Activated CD8-positive, alpha-beta memory T cell treated with anti-CD3 and anti-CD28 coated beads, Interleukin-2, amount 50 U/mL, for 24 hours (primary cell): ENCODE measurements around the gene ZNF727.
"Not testable (repeated sequence)": the region's sequence is repeated elsewhere in the genome, so short reads cannot be mapped to it uniquely, and the experiment has no call there.

Source experiments
- DNase-seq: peaks from one replicate; pipeline ENCODE4 v3.0.0-alpha.2; 2020; ENCODE audit errors: extremely low read depth

The ZNF727 gene

DNA sequence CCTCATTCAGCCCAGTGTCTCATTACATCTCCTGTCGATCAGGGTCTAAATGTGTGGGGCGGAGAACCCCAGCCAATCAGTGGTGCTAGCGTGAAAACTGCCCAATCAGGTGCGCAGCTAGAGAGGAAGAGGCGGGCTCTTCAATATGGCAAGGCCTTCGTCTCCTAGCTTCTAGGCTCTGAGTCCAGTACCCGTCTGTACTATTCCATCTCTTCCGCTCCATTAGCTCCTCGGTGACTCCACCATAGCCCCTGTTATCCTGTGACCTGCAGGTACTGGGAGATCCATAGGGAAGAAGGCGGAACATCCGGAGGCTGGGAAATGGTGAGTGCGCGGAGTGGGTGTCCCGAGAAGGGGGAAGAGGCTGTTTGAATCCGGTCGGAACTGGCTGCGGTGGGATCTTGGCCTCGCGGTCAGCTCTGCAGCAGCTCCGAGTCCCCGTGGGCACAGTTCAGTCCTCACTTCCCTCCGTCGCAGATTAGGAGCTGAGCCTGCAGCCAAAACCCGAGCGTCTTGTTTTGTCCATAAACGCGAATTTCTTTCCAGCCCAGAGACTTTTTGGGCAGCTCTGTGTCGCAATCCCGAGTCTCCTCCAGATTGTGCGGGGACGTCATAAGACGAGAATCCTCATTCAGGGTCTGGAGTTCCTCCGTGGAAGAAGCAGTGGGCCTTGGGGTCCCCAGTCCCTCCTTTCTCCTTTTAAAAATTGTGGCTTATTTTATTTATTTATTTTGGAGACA is at the start of gene ZNF727:
Gene ZNF727 (plus strand): TSS at position 134 of the 740 bp plus-strand sequence. CDS start 188 bp downstream, at position 322.
- DNase-seq, result no peak

DNA sequence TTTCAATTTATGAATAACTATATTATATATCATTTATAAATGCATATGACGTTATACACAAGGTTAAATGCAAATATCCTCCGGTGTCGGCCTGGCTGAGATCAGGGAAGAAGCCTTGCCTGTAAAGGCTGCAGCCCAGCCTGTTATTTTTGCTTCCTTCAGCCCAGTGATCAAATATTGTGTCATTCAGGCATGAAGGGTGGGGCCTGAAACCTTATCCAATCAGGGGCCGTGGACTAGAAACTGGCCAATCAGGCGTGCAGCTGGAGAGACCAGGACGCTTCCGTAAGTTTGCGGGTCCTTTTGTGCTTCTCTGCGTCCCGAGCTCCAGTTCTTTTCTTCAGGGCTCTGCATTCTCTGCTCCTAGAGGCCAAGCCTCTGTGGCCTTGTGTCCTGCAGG is 46.7 kb upstream of the ZNF727 start, which contains the start of gene ZNF722:
Gene ZNF722 (plus strand): TSS at position 301 of the 400 bp plus-strand sequence. CDS start 113 bp downstream, outside the sequence.
- DNase-seq, result no peak

DNA sequence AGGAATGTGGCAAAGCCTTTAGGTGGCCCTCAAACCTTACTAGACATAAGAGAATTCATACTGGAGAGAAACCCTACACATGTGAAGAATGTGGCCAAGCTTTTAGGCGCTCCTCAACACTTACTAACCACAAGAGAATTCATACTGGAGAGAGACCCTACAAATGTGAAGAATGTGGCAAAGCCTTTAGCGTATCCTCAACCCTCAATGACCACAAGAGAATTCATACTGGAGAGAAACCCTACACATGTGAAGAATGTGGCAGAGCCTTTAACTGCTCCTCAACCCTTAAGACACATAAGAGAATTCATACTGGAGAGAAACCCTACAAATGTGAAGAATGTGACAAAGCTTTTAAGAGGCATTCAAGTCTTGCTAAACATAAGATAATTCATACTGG is 29.7 kb upstream of the ZNF727 start:
- not testable (repeated sequence) for DNase-seq

DNA sequence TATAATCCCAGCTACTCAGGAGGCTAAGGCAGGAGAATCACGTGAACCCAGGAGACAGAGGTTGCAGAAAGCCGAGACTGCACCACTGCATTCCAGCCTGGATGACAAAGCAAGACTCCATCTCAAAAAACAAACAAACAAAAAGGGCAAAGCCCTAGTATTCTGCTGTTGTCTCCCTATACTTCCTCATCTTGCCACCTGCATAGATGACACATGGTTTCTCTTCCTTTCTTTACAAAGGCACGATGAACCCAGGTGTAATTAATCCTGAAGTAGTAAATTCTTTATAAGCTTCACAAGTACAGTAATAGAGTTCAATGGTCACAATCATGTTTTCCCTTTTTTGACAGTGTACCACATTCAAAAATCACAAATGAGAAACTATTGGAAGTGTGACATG is 9.8 kb upstream of the ZNF727 start:
- no peak for DNase-seq

DNA sequence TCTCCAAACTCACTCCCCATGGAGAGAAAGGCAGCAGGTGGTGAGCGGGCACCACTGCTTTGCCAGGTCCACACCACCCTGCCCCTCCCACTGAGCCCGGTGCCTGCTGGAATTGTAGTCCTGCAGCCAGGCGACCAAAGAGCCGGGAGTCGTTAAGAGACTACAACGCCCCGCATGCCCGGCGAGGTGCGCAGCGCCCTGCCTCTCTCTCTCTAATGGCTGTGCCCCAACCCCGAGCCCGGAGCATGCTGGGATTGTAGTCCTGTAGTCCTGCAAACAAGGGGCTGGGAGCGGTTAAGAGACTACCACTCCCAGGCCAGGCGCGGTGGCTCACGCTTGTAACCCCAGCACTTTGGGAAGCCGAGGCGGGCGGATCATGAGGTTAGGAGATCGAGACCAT is 8.1 kb upstream of the ZNF727 start:
- DNase-seq, result no peak

DNA sequence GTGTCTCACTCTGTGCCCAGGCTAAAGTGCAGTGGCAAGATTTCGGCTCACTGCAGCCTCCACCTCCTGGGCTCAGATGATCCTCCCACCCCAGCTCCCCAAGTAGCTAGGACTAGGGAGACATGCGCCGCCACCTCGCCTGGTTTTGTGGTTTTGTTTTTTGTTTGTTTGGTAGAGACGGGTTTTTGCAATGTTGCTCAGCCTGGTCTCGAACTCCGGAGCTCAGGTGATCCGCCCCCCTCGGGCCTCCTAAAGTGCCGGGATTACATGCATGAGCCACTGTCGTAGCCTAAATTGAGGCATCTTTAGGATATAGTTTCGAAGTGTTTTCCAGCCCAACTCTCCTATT is 781 bp downstream of the ZNF727 start:
- no peak for DNase-seq

DNA sequence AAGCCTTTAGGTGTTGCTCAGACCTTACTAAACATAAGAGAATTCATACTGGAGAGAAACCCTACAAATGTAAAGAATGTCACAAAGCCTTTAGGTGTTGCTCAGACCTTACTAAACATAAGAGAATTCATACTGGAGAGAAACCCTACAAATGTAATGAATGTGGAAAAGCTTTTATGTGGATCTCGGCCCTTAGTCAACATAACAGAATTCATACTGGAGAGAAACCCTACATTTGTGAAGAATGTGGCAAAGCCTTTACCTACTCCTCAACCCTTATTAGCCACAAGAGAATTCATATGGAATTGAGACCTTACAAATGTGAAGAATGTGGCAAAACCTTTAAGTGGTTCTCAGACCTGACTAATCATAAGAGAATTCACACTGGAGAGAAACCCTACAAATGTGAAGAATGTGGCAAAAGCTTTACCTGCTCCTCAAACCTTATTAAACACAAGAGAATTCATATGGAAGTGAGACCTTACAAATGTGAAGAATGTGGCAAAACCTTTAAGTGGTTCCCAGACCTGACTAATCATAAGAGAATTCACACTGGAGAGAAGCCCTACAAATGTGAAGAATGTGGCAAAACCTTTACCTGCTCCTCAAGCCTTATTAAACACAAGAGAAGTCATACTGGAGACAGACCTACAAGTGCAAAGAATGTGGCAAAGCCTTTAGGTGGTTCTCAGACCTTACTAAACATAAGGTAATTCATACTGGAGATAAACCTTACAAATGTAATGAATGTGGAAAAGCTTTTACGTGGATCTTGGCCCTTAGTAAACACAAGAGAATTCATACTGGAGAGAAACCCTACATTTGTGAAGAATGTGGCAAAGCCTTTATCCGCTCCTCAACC is 32.8 kb downstream of the ZNF727 start:
- not testable (repeated sequence) for DNase-seq

DNA sequence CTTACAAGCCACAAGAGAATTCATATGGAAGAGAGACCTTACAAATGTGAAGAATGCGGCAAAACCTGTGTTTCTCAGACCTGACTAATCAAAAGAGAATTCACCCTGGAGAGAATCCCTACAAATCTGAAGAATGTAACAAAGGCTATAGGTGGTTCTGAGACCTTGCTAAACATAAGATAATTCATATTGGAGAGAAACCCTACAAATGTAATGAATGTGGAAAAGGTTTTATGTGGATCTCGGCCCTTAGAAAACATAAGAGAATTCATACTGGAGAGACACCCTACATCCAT is 33.4 kb downstream of the ZNF727 start:
- DNase-seq, result no peak

DNA sequence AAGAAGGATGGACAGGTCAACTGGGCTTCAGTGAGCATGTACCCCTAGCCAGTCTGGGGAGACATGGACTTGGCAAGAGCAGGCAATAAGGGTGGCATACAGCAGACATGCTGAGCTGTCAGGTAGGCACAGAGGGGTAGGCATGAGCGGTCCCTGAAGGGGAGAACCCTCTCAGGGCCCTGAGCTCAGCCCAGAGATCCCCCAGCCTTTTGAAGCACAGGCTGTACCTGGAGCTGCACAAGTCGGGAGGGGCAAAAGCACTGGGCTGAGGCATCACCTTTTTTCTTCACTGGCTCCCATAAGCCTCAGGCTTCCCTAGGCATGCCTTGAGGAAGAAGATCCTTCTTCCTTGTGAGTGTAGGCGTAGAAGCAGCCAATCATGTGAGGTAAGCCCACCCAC is 42.3 kb downstream of the ZNF727 start:
- no peak for DNase-seq

DNA sequence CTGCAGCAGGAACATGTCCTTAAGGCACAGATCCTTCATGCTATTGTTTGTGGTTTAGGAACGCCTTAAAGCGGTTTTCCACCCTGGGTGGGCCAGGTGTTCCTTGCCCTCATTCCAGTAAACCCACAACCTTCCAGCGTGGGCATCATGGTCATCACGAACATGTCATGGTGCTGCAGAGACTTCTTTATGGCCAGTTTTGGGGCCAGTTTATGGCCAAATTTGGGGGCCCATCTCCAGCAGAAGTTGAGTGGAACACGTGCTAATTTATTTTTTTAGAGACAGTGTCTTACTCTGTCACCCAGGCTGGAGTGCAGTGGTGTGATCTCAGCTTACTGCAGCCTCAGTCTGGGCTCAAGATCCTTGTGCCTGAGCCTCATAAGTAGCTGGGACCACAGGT is 43.6 kb downstream of the ZNF727 start:
- not testable (repeated sequence) for DNase-seq
